Tibial artery (tissue), 4 donors: ENCODE results near the gene KIAA2012.
A peak's percentile ranks its signal among the peaks of the same experiment; 100 is the strongest.

Experiments used
- DNase-seq, 2 donors: peaks; one replicate each; pipeline ENCODE4 v3.0.0-alpha.2; 2019
- H3K27ac ChIP-seq, 2 donors: fragments of 200-600 bp; sonication (generic) in 1 of 2; 1 replicate in 1 of 2; 2 replicates in 1 of 2; pipeline ENCODE4 v1.5.1; 2018 to 2019; ENCODE audit warnings: mild to moderate bottlenecking in 1 of 2
- H3K27me3 ChIP-seq, 2 donors: fragments of 200-600 bp; sonication (generic) in 1 of 2; one replicate each; pipeline versions ENCODE4 v1.5.1 to v1.6.0; 2016 to 2019
- H3K36me3 ChIP-seq, 3 donors: fragments of 200-600 bp; sonication (generic) in 2 of 3; one replicate each; pipeline ENCODE4 v1.5.1; 2016 to 2019; ENCODE audit warnings: mild to moderate bottlenecking in 2 of 3
- H3K4me1 ChIP-seq, 4 donors: fragments of 200-600 bp; sonication (generic) in 2 of 4; 1 replicate in 3 of 4; 2 replicates in 1 of 4; pipeline ENCODE4 v1.5.1; 2016 to 2019
- H3K4me3 ChIP-seq, 2 donors: fragments of 200-600 bp; sonication (generic) in 1 of 2; 1 replicate in 1 of 2; 2 replicates in 1 of 2; pipeline ENCODE4 v1.5.1; 2018 to 2019; ENCODE audit warnings: mild to moderate bottlenecking in 2 of 2
- H3K9me3 ChIP-seq, 3 donors: fragments of 200-600 bp; sonication (generic) in 1 of 3; one replicate each; pipeline ENCODE4 v1.5.1; 2016 to 2019
- CTCF ChIP-seq, 2 experiments: fragments of 200-600 bp in 1 of 2; fragments of 450-650 bp in 1 of 2; IDR thresholded peaks; one replicate each; pipeline ENCODE4 v1.5.1; 2017 to 2019; ENCODE audit warnings: antibody characterized with exemption in 2 of 2, mild to moderate bottlenecking in 1 of 2, moderate library complexity in 1 of 2
- intact Hi-C: fragments of 100-400 bp; cut with DNase I; formaldehyde crosslinking; loops from one replicate; pipeline ENCODE4 v1.15.0; 2023; ENCODE audit warnings: low total_unique reads

The KIAA2012 gene

GRCh38 chr2:202038471-202039277 is 34.4 kb upstream of the KIAA2012 start:
- Histone ChIP-seq H3K36me3 (no peaks in the 10 kb centered on the region), H3K27me3 (no peaks in the 10 kb centered on the region), H3K9me3 (no peaks in the 10 kb centered on the region), H3K4me1 (peaks cover 0 to 58% (median 35%) of the 10 kb centered on the region in 4 donors), H3K4me3 (peak overlapping the region; percentile 0 to 11), H3K27ac (peak overlapping the region in 1 of 2 donors; percentile 99)
- no peak for TF ChIP-seq CTCF (IDR thresholded peaks at IDR 0.05)
- DNase-seq: no peak
- intact Hi-C loops: loop anchor here (5.0 kb wide), 3 partner anchors 139 to 241 kb away; no protein-coding TSS in a partner anchor

GRCh38 chr2:202039278-202040078 is 33.6 kb upstream of the KIAA2012 start:
- H3K27ac ChIP-seq: peak overlapping the region in 1 of 2 donors; percentile 99
- H3K36me3 ChIP-seq: no peaks in the 10 kb centered on the region
- DNase-seq: no peak
- no peaks in the 10 kb centered on the region for H3K27me3 ChIP-seq
- peaks cover 0 to 58% (median 35%) of the 10 kb centered on the region in 4 donors for H3K4me1 ChIP-seq
- H3K4me3 ChIP-seq: peak overlapping the region; percentile 0 to 11
- no peak for TF ChIP-seq CTCF (IDR thresholded peaks at IDR 0.05)
- intact Hi-C loops: loop anchor here (5.0 kb wide), 3 partner anchors 138 to 242 kb away; no protein-coding TSS in a partner anchor
- no peaks in the 10 kb centered on the region for H3K9me3 ChIP-seq

- no peak overlapping the region for H3K4me3 ChIP-seq
- no peaks in the 10 kb centered on the region for H3K36me3 ChIP-seq
- peaks cover 0 to 52% (median 31%) of the 10 kb centered on the region in 4 donors for H3K4me1 ChIP-seq
- intact Hi-C loops: no loop called here
- peak overlapping the region in 1 of 2 donors; percentile 99 for H3K27ac ChIP-seq
- H3K9me3 ChIP-seq: no peaks in the 10 kb centered on the region
- no peak for DNase-seq
- no peaks in the 10 kb centered on the region for H3K27me3 ChIP-seq
- no peak for TF ChIP-seq CTCF (IDR thresholded peaks at IDR 0.05)
These were observed 32.8 kb upstream of the KIAA2012 start for GRCh38 chr2:202040079-202040844.

- H3K27ac ChIP-seq: no peak overlapping the region
- intact Hi-C loops: no loop called here
- H3K36me3 ChIP-seq: no peaks in the 10 kb centered on the region
- H3K4me1 ChIP-seq: peaks cover 0 to 30% (median 17%) of the 10 kb centered on the region in 4 donors
- no peak for TF ChIP-seq CTCF (IDR thresholded peaks at IDR 0.05)
- H3K9me3 ChIP-seq: no peaks in the 10 kb centered on the region
- no peak for DNase-seq
- no peaks in the 10 kb centered on the region for H3K27me3 ChIP-seq
- no peak overlapping the region for H3K4me3 ChIP-seq
These were observed 30.6 kb upstream of the KIAA2012 start for GRCh38 chr2:202042444-202042843.

GRCh38 chr2:202043475-202043874 is 29.6 kb upstream of the KIAA2012 start:
- no peak for DNase-seq
- Histone ChIP-seq H3K4me1 (peaks cover 0 to 19% (median 11%) of the 10 kb centered on the region in 4 donors), H3K27me3 (no peaks in the 10 kb centered on the region), H3K9me3 (no peaks in the 10 kb centered on the region), H3K27ac (no peak overlapping the region), H3K4me3 (no peak overlapping the region), H3K36me3 (no peaks in the 10 kb centered on the region)
- intact Hi-C loops: no loop called here
- no peak for TF ChIP-seq CTCF (IDR thresholded peaks at IDR 0.05)
